Mesenchymal stem cell (in vitro differentiated cells and primary cell): ENCODE results near the gene CHN2.
"Not testable (repeated sequence)": the region's sequence is repeated elsewhere in the genome, so short reads cannot be mapped to it uniquely, and the experiment has no call there.

Source experiments
- DNase-seq: peaks from one replicate; pipeline ENCODE4 v3.0.0-alpha.2; 2013
- H2AFZ ChIP-seq: one replicate; pipeline ENCODE4 v1.6.1; 2013; ENCODE audit warnings: low read depth, mild to moderate bottlenecking, control low read depth, inconsistent platforms, low read length, moderate library complexity
- H2AK5ac ChIP-seq: 2 replicates; pipeline ENCODE4 v1.6.1; 2013; ENCODE audit warnings: low read length, moderate library complexity, mild to moderate bottlenecking, inconsistent platforms; ENCODE audit not compliant: severe bottlenecking
- H2BK120ac ChIP-seq: one replicate; pipeline ENCODE4 v1.6.1; 2013; ENCODE audit warnings: low read depth, mild to moderate bottlenecking, inconsistent platforms, low read length, moderate library complexity
- H2BK12ac ChIP-seq, 2 experiments: one replicate each; pipeline ENCODE4 v1.6.1; 2013; ENCODE audit warnings: inconsistent platforms in 2 of 2, low read length in 2 of 2, mild to moderate bottlenecking in 2 of 2, moderate library complexity in 2 of 2, control low read depth in 1 of 2
- H2BK15ac ChIP-seq: one replicate; pipeline ENCODE4 v1.6.1; 2013; ENCODE audit warnings: mild to moderate bottlenecking, low read depth, inconsistent platforms; ENCODE audit not compliant: poor library complexity, severe bottlenecking
- H2BK5ac ChIP-seq: 2 replicates; pipeline ENCODE4 v1.6.1; 2013; ENCODE audit warnings: low read depth, mild to moderate bottlenecking, low read length, control low read depth, inconsistent platforms; ENCODE audit not compliant: poor library complexity, severe bottlenecking
- H3K14ac ChIP-seq, 2 experiments: one replicate each; pipeline ENCODE4 v1.6.1; 2013; ENCODE audit warnings: inconsistent platforms in 2 of 2, low read length in 2 of 2, control low read depth in 1 of 2, mild to moderate bottlenecking in 1 of 2, moderate library complexity in 1 of 2
- H3K18ac ChIP-seq, 2 experiments: one replicate each; pipeline ENCODE4 v1.6.1; 2013; ENCODE audit warnings: inconsistent platforms in 2 of 2, low read length in 2 of 2, control low read depth in 1 of 2, low read depth in 1 of 2, mild to moderate bottlenecking in 1 of 2
- H3K23ac ChIP-seq, 2 experiments: one replicate each; pipeline ENCODE4 v1.6.1; 2013; ENCODE audit warnings: inconsistent platforms in 2 of 2, low read length in 2 of 2, mild to moderate bottlenecking in 2 of 2, moderate library complexity in 2 of 2, control low read depth in 1 of 2
- H3K27ac ChIP-seq: 2 replicates; pipeline ENCODE4 v1.5.1; 2013; ENCODE audit warnings: mild to moderate bottlenecking, moderate library complexity, low read length, control low read depth, inconsistent platforms; ENCODE audit not compliant: poor library complexity, severe bottlenecking
- H3K27me3 ChIP-seq, 2 experiments: 2 replicates each; pipeline versions ENCODE4 v1.6.1 to v1.7.0; 2013; ENCODE audit warnings: low read length in 2 of 2, mild to moderate bottlenecking in 2 of 2, moderate library complexity in 2 of 2, control low read depth in 1 of 2, inconsistent platforms in 1 of 2; ENCODE audit not compliant: control insufficient read depth in 1 of 2, insufficient read depth in 1 of 2
- H3K36me3 ChIP-seq, 2 experiments: 2 replicates each; pipeline versions ENCODE4 v1.6.1 to v1.7.0; 2013; ENCODE audit warnings: low read length in 2 of 2, control low read depth in 1 of 2, inconsistent platforms in 1 of 2, low read depth in 1 of 2, mild to moderate bottlenecking in 1 of 2; ENCODE audit not compliant: insufficient read depth in 2 of 2, control insufficient read depth in 1 of 2
- H3K4ac ChIP-seq, 2 experiments: one replicate each; pipeline ENCODE4 v1.6.1; 2013; ENCODE audit warnings: inconsistent platforms in 2 of 2, low read length in 2 of 2, mild to moderate bottlenecking in 2 of 2, moderate library complexity in 2 of 2, control low read depth in 1 of 2, low read depth in 1 of 2
- H3K4me1 ChIP-seq: 2 replicates; pipeline ENCODE4 v1.6.1; 2013; ENCODE audit warnings: low read depth, low read length, control low read depth; ENCODE audit not compliant: control insufficient read depth, insufficient read depth
- H3K4me2 ChIP-seq: 2 replicates; pipeline ENCODE4 v1.6.1; 2013; ENCODE audit warnings: low read length, mild to moderate bottlenecking, inconsistent platforms; ENCODE audit not compliant: poor library complexity, severe bottlenecking
- H3K4me3 ChIP-seq, 2 experiments: 2 replicates each; pipeline versions ENCODE4 v1.5.1 to v1.7.0; 2013; ENCODE audit warnings: low read length in 2 of 2, mild to moderate bottlenecking in 2 of 2, control low read depth in 1 of 2, low read depth in 1 of 2; ENCODE audit not compliant: insufficient read depth in 1 of 2
- H3K79me1 ChIP-seq: replicated peaks from 2 replicates; pipeline ENCODE4 v1.6.1; 2013; ENCODE audit warnings: mild to moderate bottlenecking, control low read depth, low read length, inconsistent platforms; ENCODE audit not compliant: poor library complexity, severe bottlenecking
- H3K9ac ChIP-seq: 2 replicates; pipeline ENCODE4 v1.7.0; 2013; ENCODE audit warnings: mild to moderate bottlenecking, low read length, moderate library complexity
- H3K9me3 ChIP-seq: 2 replicates; pipeline ENCODE4 v1.7.0; 2013; ENCODE audit warnings: mild to moderate bottlenecking, low read length; ENCODE audit not compliant: control insufficient read depth
- H4K8ac ChIP-seq: one replicate; pipeline ENCODE4 v1.6.1; 2013; ENCODE audit warnings: inconsistent platforms, mild to moderate bottlenecking, low read length, moderate library complexity
- H4K91ac ChIP-seq: one replicate; pipeline ENCODE4 v1.6.1; 2013; ENCODE audit warnings: mild to moderate bottlenecking, low read length, inconsistent platforms
- WGBS: methylation state at CpG from one replicate; pipeline ENCODE4 v1.1.7; 2013; ENCODE audit warnings: mixed read lengths; 5-methylcytosine and 5-hydroxymethylcytosine counted together

The CHN2 gene

DNA sequence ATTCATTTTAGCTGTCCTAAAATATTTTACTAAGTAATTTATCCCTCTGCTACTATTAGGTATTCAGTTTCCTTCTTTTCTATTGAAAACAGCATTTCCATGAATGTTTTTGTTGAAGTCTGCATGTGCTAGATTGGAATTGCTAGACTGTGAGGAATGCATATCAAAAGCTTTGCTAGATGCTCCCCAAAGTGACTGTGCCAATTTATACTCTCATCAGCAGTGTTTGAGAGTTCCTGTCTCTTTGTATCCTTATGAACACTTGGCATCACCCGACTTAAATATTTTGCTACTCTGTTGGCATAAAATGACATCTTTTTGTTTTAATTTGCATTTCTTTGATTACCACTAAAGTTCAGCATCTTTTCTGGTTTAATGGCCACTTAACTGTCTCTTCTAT is 324.0 kb downstream of the CHN2 start:
- DNase-seq = no peak
- no peak overlapping the region for H2AFZ ChIP-seq
- no peaks in the 10 kb centered on the region for H3K79me1 ChIP-seq
- no CpG with 5 or more reads among the region's 1 CpG for WGBS
- no peak overlapping the region for H3K23ac ChIP-seq
- H3K9ac ChIP-seq = no peak overlapping the region
- no peak overlapping the region for H2AK5ac ChIP-seq
- peaks cover 18% of the 10 kb centered on the region for H3K9me3 ChIP-seq
- H3K18ac ChIP-seq = no peak overlapping the region
- no peak overlapping the region for H4K8ac ChIP-seq
- no peak overlapping the region for H3K4ac ChIP-seq
- no peak overlapping the region for H2BK120ac ChIP-seq
- no peak overlapping the region for H2BK12ac ChIP-seq
- H3K27me3 ChIP-seq = no peaks in the 10 kb centered on the region
- no peak overlapping the region for H4K91ac ChIP-seq
- H3K4me2 ChIP-seq = no peak overlapping the region
- H3K4me3 ChIP-seq = no peak overlapping the region
- H3K27ac ChIP-seq = no peak overlapping the region
- no peak overlapping the region for H2BK15ac ChIP-seq
- H3K4me1 ChIP-seq = no peaks in the 10 kb centered on the region
- no peaks in the 10 kb centered on the region for H3K36me3 ChIP-seq
- H2BK5ac ChIP-seq = no peak overlapping the region
- H3K14ac ChIP-seq = no peak overlapping the region

DNA sequence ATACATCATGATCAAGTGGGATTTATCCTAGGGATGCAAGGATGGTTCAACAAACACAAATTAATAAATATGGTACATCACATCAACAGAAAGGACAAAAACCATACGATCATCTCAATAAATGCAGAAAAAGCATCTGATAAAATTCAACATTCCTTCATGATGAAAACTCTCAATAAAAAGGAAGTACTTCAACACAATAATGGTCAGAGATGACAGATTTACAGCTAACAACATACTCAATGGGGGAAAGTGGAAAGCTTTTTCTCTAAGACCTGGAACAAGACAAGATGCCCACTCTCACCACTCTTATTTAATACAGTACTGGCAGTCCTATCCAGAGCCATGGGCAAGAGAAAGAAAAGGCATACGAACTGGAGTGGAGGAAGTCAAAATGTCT is 329.2 kb downstream of the CHN2 start:
- 80% methylated on average over 1 of the region's 2 CpGs for WGBS

DNA sequence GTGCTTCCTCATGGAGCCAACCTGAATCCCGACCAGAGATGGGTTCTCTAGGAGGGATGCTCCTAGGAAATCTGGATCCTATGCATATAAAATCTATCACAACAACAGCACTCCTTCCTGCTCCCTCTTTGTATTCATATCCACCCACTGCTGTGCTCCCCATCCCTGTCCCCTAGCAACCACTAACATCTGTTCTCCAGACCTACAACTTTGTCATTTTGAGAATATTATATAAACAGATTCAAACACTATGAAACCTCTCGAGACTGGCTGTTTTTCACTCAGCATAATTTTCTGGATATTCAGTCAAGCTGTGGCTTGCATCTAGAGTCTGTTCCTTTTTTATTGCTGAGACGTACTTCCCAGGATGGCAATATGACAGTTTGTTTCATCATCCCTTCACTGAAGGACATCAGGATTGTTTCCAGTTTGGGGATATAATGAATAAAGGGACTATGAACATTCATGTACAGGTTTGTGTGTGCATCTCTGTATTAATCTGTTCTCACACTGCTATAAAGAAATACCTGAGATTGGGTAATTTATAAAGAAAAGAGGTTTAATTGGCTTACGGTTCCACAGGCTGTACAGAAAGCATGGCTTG is 333.0 kb downstream of the CHN2 start:
- 86% methylated on average over 4 of the region's 4 CpGs for WGBS

More for the DNA sequence above, 329.2 kb downstream of the CHN2 start:
- no peak overlapping the region for H2BK12ac ChIP-seq
- no peak overlapping the region for H3K4ac ChIP-seq
- no peak overlapping the region for H2BK120ac ChIP-seq
- DNase-seq = no peak
- H4K8ac ChIP-seq = no peak overlapping the region
- H3K18ac ChIP-seq = no peak overlapping the region
- no peak overlapping the region for H3K9ac ChIP-seq
- H3K4me2 ChIP-seq = no peak overlapping the region
- no peak overlapping the region for H3K23ac ChIP-seq
- H3K9me3 ChIP-seq = peaks cover 20% of the 10 kb centered on the region
- H3K4me1 ChIP-seq = no peaks in the 10 kb centered on the region
- H3K79me1 ChIP-seq = no peaks in the 10 kb centered on the region
- H2BK5ac ChIP-seq = no peak overlapping the region
- no peak overlapping the region for H2BK15ac ChIP-seq
- H3K4me3 ChIP-seq = no peak overlapping the region
- H2AK5ac ChIP-seq = no peak overlapping the region
- peaks cover 0 to 2% of the 10 kb centered on the region in 2 experiments for H3K27me3 ChIP-seq
- no peak overlapping the region for H3K27ac ChIP-seq
- H2AFZ ChIP-seq = no peak overlapping the region
- H3K14ac ChIP-seq = no peak overlapping the region
- no peaks in the 10 kb centered on the region for H3K36me3 ChIP-seq
- H4K91ac ChIP-seq = no peak overlapping the region

DNA sequence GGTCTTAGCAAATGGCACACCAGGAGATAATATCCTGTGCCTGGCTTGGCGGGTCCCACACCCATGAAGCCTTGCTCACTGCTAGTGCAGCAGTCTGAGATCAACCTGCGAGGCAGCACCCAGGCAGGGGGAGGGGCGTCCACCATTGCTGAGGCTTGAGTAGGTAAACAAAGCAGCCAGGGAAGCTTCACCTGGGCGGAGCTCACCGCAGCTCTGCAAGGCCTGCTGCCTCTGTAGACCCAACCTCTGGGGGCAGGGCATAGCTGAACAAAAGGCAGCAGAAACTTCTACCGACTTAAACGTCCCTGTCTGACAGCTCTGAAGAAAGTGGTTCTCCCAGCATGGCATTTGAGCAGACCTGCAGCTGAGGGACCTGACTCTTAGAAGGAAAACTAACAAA is 334.0 kb downstream of the CHN2 start:
- 65% methylated on average over 7 of the region's 7 CpGs for WGBS
- H2AFZ ChIP-seq, DNase-seq, H3K27me3 ChIP-seq, H3K4ac ChIP-seq, H2AK5ac ChIP-seq, H3K9ac ChIP-seq, H3K27ac ChIP-seq, H3K23ac ChIP-seq, H3K18ac ChIP-seq, H4K91ac ChIP-seq, H3K9me3 ChIP-seq, H2BK5ac ChIP-seq, H2BK120ac ChIP-seq, H2BK12ac ChIP-seq, H3K4me1 ChIP-seq, H3K4me3 ChIP-seq, H3K79me1 ChIP-seq, H4K8ac ChIP-seq, H2BK15ac ChIP-seq, H3K4me2 ChIP-seq, H3K36me3 ChIP-seq, H3K14ac ChIP-seq: not testable (repeated sequence)

More for the DNA sequence above, 333.0 kb downstream of the CHN2 start:
- Histone ChIP-seq H2AK5ac (no peak overlapping the region), H4K91ac (no peak overlapping the region), H3K14ac (no peak overlapping the region), H3K27ac (no peak overlapping the region), H2BK120ac (no peak overlapping the region), H4K8ac (no peak overlapping the region), H2BK15ac (no peak overlapping the region), H3K27me3 (peaks cover 0 to 2% of the 10 kb centered on the region in 2 experiments), H2BK5ac (no peak overlapping the region), H3K4me1 (no peaks in the 10 kb centered on the region), H3K23ac (no peak overlapping the region), H3K9me3 (peaks cover 5% of the 10 kb centered on the region), H2BK12ac (no peak overlapping the region), H3K4ac (no peak overlapping the region), H3K4me3 (no peak overlapping the region), H3K79me1 (no peaks in the 10 kb centered on the region), H3K36me3 (no peaks in the 10 kb centered on the region), H2AFZ (no peak overlapping the region), H3K18ac (no peak overlapping the region), H3K9ac (no peak overlapping the region), H3K4me2 (no peak overlapping the region)
- DNase-seq = no peak
